Measurements from ENCODE around the gene GPD1.

DNA sequence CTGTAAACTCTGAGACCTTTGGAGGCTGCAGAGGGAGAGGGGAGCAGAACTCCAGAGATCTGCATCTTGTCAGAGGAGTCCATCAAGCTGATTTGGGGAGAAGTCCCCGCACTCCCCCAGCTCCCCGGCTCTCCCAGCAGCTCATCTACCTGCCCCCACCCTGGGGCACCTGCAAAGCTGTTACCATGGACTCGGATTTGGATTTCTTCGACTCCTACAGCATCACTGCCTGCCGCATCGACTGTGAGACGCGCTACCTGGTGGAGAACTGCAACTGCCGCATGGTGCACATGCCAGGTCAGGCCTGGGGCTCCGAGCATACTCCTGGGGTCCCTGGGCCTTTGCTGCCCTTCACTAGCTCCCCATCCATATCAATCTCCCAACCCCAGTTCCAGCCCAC is 25.5 kb upstream of the GPD1 start:
- TF ChIP-seq, protein P1, sequence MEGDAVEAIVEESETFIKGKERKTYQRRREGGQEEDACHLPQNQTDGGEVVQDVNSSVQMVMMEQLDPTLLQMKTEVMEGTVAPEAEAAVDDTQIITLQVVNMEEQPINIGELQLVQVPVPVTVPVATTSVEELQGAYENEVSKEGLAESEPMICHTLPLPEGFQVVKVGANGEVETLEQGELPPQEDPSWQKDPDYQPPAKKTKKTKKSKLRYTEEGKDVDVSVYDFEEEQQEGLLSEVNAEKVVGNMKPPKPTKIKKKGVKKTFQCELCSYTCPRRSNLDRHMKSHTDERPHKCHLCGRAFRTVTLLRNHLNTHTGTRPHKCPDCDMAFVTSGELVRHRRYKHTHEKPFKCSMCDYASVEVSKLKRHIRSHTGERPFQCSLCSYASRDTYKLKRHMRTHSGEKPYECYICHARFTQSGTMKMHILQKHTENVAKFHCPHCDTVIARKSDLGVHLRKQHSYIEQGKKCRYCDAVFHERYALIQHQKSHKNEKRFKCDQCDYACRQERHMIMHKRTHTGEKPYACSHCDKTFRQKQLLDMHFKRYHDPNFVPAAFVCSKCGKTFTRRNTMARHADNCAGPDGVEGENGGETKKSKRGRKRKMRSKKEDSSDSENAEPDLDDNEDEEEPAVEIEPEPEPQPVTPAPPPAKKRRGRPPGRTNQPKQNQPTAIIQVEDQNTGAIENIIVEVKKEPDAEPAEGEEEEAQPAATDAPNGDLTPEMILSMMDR (conservative IDR thresholded peaks at IDR 0.05; ENCODE audit: low read length), result no peak
- TF ChIP-seq EZH2phosphoT487 (IDR thresholded peaks at IDR 0.05; ENCODE audit: borderline replicate concordance), result no peak

Data from Loucy (cell line).